HG03442 (cell line): ENCODE measurements around the gene ITSN2.
A peak's percentile ranks its signal among the peaks of the same experiment; 100 is the strongest.
"Not testable (repeated sequence)": the region's sequence is repeated elsewhere in the genome, so short reads cannot be mapped to it uniquely, and the experiment has no call there.

Experiments used
- ATAC-seq: cut with Tn5 transposase; IDR thresholded peaks from one replicate; pipeline ENCODE4 v1.9.1; 2021; ENCODE audit warnings: mild to moderate bottlenecking, moderate library complexity; ENCODE audit not compliant: unreplicated experiment

ITSN2 gene

GRCh38 chr2:24222946-24223345, 137.4 kb downstream of the ITSN2 start:
- no peak for ATAC-seq

GRCh38 chr2:24221343-24222050, 138.8 kb downstream of the ITSN2 start:
- ATAC-seq, result no peak

- no peak for ATAC-seq
Observed at GRCh38 chr2:24220554-24221291, 139.6 kb downstream of the ITSN2 start.

- ATAC-seq, result peak; percentile 97
Observed at GRCh38 chr2:24214880-24215279, 145.5 kb downstream of the ITSN2 start.

GRCh38 chr2:24211408-24211807, 148.9 kb downstream of the ITSN2 start:
- ATAC-seq, result no peak

- ATAC-seq, result no peak
Observed at GRCh38 chr2:24210723-24211122, 149.6 kb downstream of the ITSN2 start.

GRCh38 chr2:24210106-24210455, 150.3 kb downstream of the ITSN2 start:
- no peak for ATAC-seq

- ATAC-seq, result no peak
Observed at GRCh38 chr2:24209389-24210105, 150.8 kb downstream of the ITSN2 start.

- no peak for ATAC-seq
Observed at GRCh38 chr2:24208490-24208889, 151.8 kb downstream of the ITSN2 start.

GRCh38 chr2:24207359-24207758, 153.0 kb downstream of the ITSN2 start:
- no peak for ATAC-seq

- ATAC-seq, result no peak
Observed at GRCh38 chr2:24206714-24207113, 153.6 kb downstream of the ITSN2 start.

- ATAC-seq, result no peak
Observed at GRCh38 chr2:24206242-24206641, 154.1 kb downstream of the ITSN2 start.

- no peak for ATAC-seq
Observed at GRCh38 chr2:24205131-24205530, 155.2 kb downstream of the ITSN2 start.

GRCh38 chr2:24204505-24204904, 155.8 kb downstream of the ITSN2 start:
- ATAC-seq, result no peak

- no peak for ATAC-seq
Observed at GRCh38 chr2:24203787-24204150, 156.6 kb downstream of the ITSN2 start.

GRCh38 chr2:24203029-24203786, 157.1 kb downstream of the ITSN2 start:
- no peak for ATAC-seq

GRCh38 chr2:24200799-24201198, 159.5 kb downstream of the ITSN2 start:
- no peak for ATAC-seq

GRCh38 chr2:24199968-24200590, 160.3 kb downstream of the ITSN2 start:
- no peak for ATAC-seq

GRCh38 chr2:24197213-24197612, 163.1 kb downstream of the ITSN2 start:
- ATAC-seq, result not testable (repeated sequence)

- ATAC-seq, result no peak
Observed at GRCh38 chr2:24191848-24192247, 168.5 kb downstream of the ITSN2 start.

GRCh38 chr2:24191156-24191555, 169.2 kb downstream of the ITSN2 start:
- ATAC-seq, result no peak
